ENCODE data around the gene KLRB1.
"Not testable (repeated sequence)": the region's sequence is repeated elsewhere in the genome, so short reads cannot be mapped to it uniquely, and the experiment has no call there.

KLRB1 gene

GRCh38 chr12:9567151-9567550, 40.6 kb downstream of the KLRB1 start:
- not testable (repeated sequence) for H3K4me1 ChIP-seq (ENCODE audit: control insufficient read depth in 1 of 2, insufficient read depth in 2 of 2, low read length in 2 of 2); H3K23ac ChIP-seq (ENCODE audit: low read length); H4K91ac ChIP-seq (ENCODE audit: low read depth, low read length); H2AK5ac ChIP-seq (ENCODE audit: low read length); H4K12ac ChIP-seq (ENCODE audit: low read depth, low read length); H2BK5ac ChIP-seq (ENCODE audit: low read depth, low read length, poor library complexity); H3K79me1 ChIP-seq (ENCODE audit: low read length); H3K27ac ChIP-seq (ENCODE audit: low read depth, low read length); H3K4ac ChIP-seq (ENCODE audit: low read depth, low read length); H3K9me3 ChIP-seq (ENCODE audit: insufficient read depth, low read depth, low read length); H3K18ac ChIP-seq (ENCODE audit: low read length); H2BK12ac ChIP-seq (ENCODE audit: low read length); H3K36me3 ChIP-seq (ENCODE audit: control insufficient read depth in 1 of 2, insufficient read depth in 2 of 2, low read length in 2 of 2); H3K9ac ChIP-seq (ENCODE audit: low read length); H4K8ac ChIP-seq (ENCODE audit: low read depth, low read length); H3K4me2 ChIP-seq (ENCODE audit: low read length); DNase-seq; H3K4me3 ChIP-seq (ENCODE audit: low read depth, low read length); H3K14ac ChIP-seq (ENCODE audit: low read length); H3K79me2 ChIP-seq (ENCODE audit: control insufficient read depth, insufficient read depth, low read length, poor library complexity); H2BK120ac ChIP-seq (ENCODE audit: insufficient read depth, low read length, poor library complexity); H2AFZ ChIP-seq (ENCODE audit: insufficient read depth, low read length, poor library complexity); H3K27me3 ChIP-seq (ENCODE audit: insufficient read depth, low read length)
- WGBS (ENCODE audit: extremely low coverage, insufficient coverage, insufficient read length): no CpG with 5 or more reads among the region's 9 CpGs

- H3K14ac ChIP-seq (ENCODE audit: low read length); H3K79me2 ChIP-seq (ENCODE audit: control insufficient read depth, insufficient read depth, low read length, poor library complexity); H2AFZ ChIP-seq (ENCODE audit: insufficient read depth, low read length, poor library complexity); H3K27ac ChIP-seq (ENCODE audit: low read depth, low read length); H4K91ac ChIP-seq (ENCODE audit: low read depth, low read length); H2BK12ac ChIP-seq (ENCODE audit: low read length); H4K12ac ChIP-seq (ENCODE audit: low read depth, low read length); H3K79me1 ChIP-seq (ENCODE audit: low read length); H4K8ac ChIP-seq (ENCODE audit: low read depth, low read length); DNase-seq; H3K9me3 ChIP-seq (ENCODE audit: insufficient read depth, low read depth, low read length); H3K23ac ChIP-seq (ENCODE audit: low read length); H3K18ac ChIP-seq (ENCODE audit: low read length); H3K4ac ChIP-seq (ENCODE audit: low read depth, low read length); H3K4me2 ChIP-seq (ENCODE audit: low read length); H3K9ac ChIP-seq (ENCODE audit: low read length); H3K4me3 ChIP-seq (ENCODE audit: low read depth, low read length); H3K27me3 ChIP-seq (ENCODE audit: insufficient read depth, low read length); H2AK5ac ChIP-seq (ENCODE audit: low read length); H3K36me3 ChIP-seq (ENCODE audit: control insufficient read depth in 1 of 2, insufficient read depth in 2 of 2, low read length in 2 of 2); H2BK5ac ChIP-seq (ENCODE audit: low read depth, low read length, poor library complexity); H2BK120ac ChIP-seq (ENCODE audit: insufficient read depth, low read length, poor library complexity); H3K4me1 ChIP-seq (ENCODE audit: control insufficient read depth in 1 of 2, insufficient read depth in 2 of 2, low read length in 2 of 2): not testable (repeated sequence)
- no CpG with 5 or more reads among the region's 7 CpGs for whole genome bisulfite sequencing (ENCODE audit: extremely low coverage, insufficient coverage, insufficient read length)
Measured at GRCh38 chr12:9566113-9566512, 41.6 kb downstream of the KLRB1 start.

- not testable (repeated sequence) for H3K14ac ChIP-seq (ENCODE audit: low read length); H3K4ac ChIP-seq (ENCODE audit: low read depth, low read length); H3K4me2 ChIP-seq (ENCODE audit: low read length); H2BK12ac ChIP-seq (ENCODE audit: low read length); H3K27me3 ChIP-seq (ENCODE audit: insufficient read depth, low read length); H4K91ac ChIP-seq (ENCODE audit: low read depth, low read length); H2AFZ ChIP-seq (ENCODE audit: insufficient read depth, low read length, poor library complexity); H4K8ac ChIP-seq (ENCODE audit: low read depth, low read length); H3K36me3 ChIP-seq (ENCODE audit: control insufficient read depth in 1 of 2, insufficient read depth in 2 of 2, low read length in 2 of 2); H2BK5ac ChIP-seq (ENCODE audit: low read depth, low read length, poor library complexity); H3K23ac ChIP-seq (ENCODE audit: low read length); DNase-seq; H3K18ac ChIP-seq (ENCODE audit: low read length); H3K79me2 ChIP-seq (ENCODE audit: control insufficient read depth, insufficient read depth, low read length, poor library complexity); H3K9me3 ChIP-seq (ENCODE audit: insufficient read depth, low read depth, low read length); H3K79me1 ChIP-seq (ENCODE audit: low read length); H2AK5ac ChIP-seq (ENCODE audit: low read length); H3K9ac ChIP-seq (ENCODE audit: low read length); H3K27ac ChIP-seq (ENCODE audit: low read depth, low read length); H3K4me3 ChIP-seq (ENCODE audit: low read depth, low read length); H2BK120ac ChIP-seq (ENCODE audit: insufficient read depth, low read length, poor library complexity); H3K4me1 ChIP-seq (ENCODE audit: control insufficient read depth in 1 of 2, insufficient read depth in 2 of 2, low read length in 2 of 2); H4K12ac ChIP-seq (ENCODE audit: low read depth, low read length)
- WGBS (ENCODE audit: extremely low coverage, insufficient coverage, insufficient read length): no CpG with 5 or more reads among the region's 2 CpGs
Measured at GRCh38 chr12:9564418-9564817, 43.3 kb downstream of the KLRB1 start.

GRCh38 chr12:9562841-9563453, 44.8 kb downstream of the KLRB1 start:
- H4K91ac ChIP-seq (ENCODE audit: low read depth, low read length); H3K27ac ChIP-seq (ENCODE audit: low read depth, low read length); H3K18ac ChIP-seq (ENCODE audit: low read length); H3K27me3 ChIP-seq (ENCODE audit: insufficient read depth, low read length); H3K4me2 ChIP-seq (ENCODE audit: low read length); H3K9me3 ChIP-seq (ENCODE audit: insufficient read depth, low read depth, low read length); H3K4me1 ChIP-seq (ENCODE audit: control insufficient read depth in 1 of 2, insufficient read depth in 2 of 2, low read length in 2 of 2); H3K79me2 ChIP-seq (ENCODE audit: control insufficient read depth, insufficient read depth, low read length, poor library complexity); H3K9ac ChIP-seq (ENCODE audit: low read length); H4K12ac ChIP-seq (ENCODE audit: low read depth, low read length); H3K79me1 ChIP-seq (ENCODE audit: low read length); H3K23ac ChIP-seq (ENCODE audit: low read length); H2BK12ac ChIP-seq (ENCODE audit: low read length); H2AK5ac ChIP-seq (ENCODE audit: low read length); H3K14ac ChIP-seq (ENCODE audit: low read length); H3K4ac ChIP-seq (ENCODE audit: low read depth, low read length); H2BK120ac ChIP-seq (ENCODE audit: insufficient read depth, low read length, poor library complexity); H2BK5ac ChIP-seq (ENCODE audit: low read depth, low read length, poor library complexity); DNase-seq; H3K36me3 ChIP-seq (ENCODE audit: control insufficient read depth in 1 of 2, insufficient read depth in 2 of 2, low read length in 2 of 2); H2AFZ ChIP-seq (ENCODE audit: insufficient read depth, low read length, poor library complexity); H4K8ac ChIP-seq (ENCODE audit: low read depth, low read length); H3K4me3 ChIP-seq (ENCODE audit: low read depth, low read length): not testable (repeated sequence)
- WGBS (ENCODE audit: extremely low coverage, insufficient coverage, insufficient read length): no CpG with 5 or more reads among the region's 5 CpGs

Data from trophoblast cell (in vitro differentiated cells and primary cell).